ENCODE data around the gene ALG3.

DNA sequence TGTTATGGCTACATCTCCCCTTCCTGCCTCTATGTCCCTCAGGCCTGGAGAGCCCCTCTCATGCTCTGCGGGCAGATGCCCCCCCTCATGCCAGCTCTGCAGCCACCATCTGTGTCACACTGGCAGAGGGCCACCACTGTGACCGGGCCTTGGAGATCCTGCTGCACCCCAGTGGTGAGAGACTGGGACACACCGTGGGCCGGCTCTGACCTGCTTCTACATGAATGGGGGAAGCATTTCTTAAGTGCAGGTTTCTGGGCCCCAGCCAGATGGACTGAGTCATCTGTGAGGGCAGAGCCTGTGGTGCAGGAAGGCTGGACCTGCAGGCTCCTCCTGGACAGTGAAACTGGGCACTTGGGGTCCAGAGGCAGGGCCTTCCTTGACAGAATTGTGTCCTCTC lies 14.5 kb downstream of the ALG3 start:
- TF ChIP-seq, protein P1, sequence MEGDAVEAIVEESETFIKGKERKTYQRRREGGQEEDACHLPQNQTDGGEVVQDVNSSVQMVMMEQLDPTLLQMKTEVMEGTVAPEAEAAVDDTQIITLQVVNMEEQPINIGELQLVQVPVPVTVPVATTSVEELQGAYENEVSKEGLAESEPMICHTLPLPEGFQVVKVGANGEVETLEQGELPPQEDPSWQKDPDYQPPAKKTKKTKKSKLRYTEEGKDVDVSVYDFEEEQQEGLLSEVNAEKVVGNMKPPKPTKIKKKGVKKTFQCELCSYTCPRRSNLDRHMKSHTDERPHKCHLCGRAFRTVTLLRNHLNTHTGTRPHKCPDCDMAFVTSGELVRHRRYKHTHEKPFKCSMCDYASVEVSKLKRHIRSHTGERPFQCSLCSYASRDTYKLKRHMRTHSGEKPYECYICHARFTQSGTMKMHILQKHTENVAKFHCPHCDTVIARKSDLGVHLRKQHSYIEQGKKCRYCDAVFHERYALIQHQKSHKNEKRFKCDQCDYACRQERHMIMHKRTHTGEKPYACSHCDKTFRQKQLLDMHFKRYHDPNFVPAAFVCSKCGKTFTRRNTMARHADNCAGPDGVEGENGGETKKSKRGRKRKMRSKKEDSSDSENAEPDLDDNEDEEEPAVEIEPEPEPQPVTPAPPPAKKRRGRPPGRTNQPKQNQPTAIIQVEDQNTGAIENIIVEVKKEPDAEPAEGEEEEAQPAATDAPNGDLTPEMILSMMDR (conservative IDR thresholded peaks at IDR 0.05; ENCODE audit: low read depth in 2 of 2) = no peak
- no peak for TF ChIP-seq ZNF331 (CRISPR knock-in tag; IDR thresholded peaks at IDR 0.05; ENCODE audit: low read depth)
- no peak for TF ChIP-seq CREB1 (CRISPR knock-in tag; IDR thresholded peaks at IDR 0.05; ENCODE audit: low read depth)
- no peak for TF ChIP-seq EZH2 (IDR thresholded peaks at IDR 0.05; ENCODE audit: low read depth, unreplicated experiment)
- TF ChIP-seq, protein P2, sequence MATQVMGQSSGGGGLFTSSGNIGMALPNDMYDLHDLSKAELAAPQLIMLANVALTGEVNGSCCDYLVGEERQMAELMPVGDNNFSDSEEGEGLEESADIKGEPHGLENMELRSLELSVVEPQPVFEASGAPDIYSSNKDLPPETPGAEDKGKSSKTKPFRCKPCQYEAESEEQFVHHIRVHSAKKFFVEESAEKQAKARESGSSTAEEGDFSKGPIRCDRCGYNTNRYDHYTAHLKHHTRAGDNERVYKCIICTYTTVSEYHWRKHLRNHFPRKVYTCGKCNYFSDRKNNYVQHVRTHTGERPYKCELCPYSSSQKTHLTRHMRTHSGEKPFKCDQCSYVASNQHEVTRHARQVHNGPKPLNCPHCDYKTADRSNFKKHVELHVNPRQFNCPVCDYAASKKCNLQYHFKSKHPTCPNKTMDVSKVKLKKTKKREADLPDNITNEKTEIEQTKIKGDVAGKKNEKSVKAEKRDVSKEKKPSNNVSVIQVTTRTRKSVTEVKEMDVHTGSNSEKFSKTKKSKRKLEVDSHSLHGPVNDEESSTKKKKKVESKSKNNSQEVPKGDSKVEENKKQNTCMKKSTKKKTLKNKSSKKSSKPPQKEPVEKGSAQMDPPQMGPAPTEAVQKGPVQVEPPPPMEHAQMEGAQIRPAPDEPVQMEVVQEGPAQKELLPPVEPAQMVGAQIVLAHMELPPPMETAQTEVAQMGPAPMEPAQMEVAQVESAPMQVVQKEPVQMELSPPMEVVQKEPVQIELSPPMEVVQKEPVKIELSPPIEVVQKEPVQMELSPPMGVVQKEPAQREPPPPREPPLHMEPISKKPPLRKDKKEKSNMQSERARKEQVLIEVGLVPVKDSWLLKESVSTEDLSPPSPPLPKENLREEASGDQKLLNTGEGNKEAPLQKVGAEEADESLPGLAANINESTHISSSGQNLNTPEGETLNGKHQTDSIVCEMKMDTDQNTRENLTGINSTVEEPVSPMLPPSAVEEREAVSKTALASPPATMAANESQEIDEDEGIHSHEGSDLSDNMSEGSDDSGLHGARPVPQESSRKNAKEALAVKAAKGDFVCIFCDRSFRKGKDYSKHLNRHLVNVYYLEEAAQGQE (IDR thresholded peaks at IDR 0.05; ENCODE audit: unreplicated experiment) = no peak
- no peak for TF ChIP-seq EZH2phosphoT487 (IDR thresholded peaks at IDR 0.05; ENCODE audit: unreplicated experiment)
- TF ChIP-seq JUNB (IDR thresholded peaks at IDR 0.05; ENCODE audit: unreplicated experiment) = no peak
- TF ChIP-seq, protein P3, sequence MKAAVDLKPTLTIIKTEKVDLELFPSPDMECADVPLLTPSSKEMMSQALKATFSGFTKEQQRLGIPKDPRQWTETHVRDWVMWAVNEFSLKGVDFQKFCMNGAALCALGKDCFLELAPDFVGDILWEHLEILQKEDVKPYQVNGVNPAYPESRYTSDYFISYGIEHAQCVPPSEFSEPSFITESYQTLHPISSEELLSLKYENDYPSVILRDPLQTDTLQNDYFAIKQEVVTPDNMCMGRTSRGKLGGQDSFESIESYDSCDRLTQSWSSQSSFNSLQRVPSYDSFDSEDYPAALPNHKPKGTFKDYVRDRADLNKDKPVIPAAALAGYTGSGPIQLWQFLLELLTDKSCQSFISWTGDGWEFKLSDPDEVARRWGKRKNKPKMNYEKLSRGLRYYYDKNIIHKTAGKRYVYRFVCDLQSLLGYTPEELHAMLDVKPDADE (IDR thresholded peaks at IDR 0.05) = no peak

Data from GM23338 (cell line).